GM19397 (cell line): Measurements from ENCODE around the gene SAMD4A.
A peak's percentile ranks its signal among the peaks of the same experiment; 100 is the strongest.

ENCODE experiments used
- ATAC-seq: cut with Tn5 transposase; IDR thresholded peaks from one replicate; pipeline ENCODE4 v1.9.1; 2021; ENCODE audit warnings: mild to moderate bottlenecking, moderate library complexity; ENCODE audit not compliant: unreplicated experiment

Gene SAMD4A

DNA sequence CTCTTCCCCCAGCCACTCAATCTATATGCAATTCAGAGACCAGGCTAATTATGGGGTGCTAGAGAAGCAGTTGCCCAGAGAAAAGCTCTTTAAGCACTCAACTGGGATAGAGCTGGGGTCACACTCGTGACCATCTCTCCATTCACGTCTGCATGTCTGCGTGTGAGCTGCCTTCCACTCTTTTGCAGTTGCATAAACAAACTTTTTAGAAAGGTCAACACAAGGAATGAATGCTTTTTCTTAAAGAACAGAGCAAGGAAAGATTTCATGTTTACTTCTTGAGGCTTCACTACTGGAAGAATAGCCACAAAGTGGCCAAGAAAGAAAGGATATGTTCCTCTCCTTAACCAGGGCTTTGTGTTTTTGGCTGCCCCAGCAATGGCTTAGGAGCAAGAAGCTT is 151.1 kb downstream of the SAMD4A start:
- ATAC-seq = no peak

DNA sequence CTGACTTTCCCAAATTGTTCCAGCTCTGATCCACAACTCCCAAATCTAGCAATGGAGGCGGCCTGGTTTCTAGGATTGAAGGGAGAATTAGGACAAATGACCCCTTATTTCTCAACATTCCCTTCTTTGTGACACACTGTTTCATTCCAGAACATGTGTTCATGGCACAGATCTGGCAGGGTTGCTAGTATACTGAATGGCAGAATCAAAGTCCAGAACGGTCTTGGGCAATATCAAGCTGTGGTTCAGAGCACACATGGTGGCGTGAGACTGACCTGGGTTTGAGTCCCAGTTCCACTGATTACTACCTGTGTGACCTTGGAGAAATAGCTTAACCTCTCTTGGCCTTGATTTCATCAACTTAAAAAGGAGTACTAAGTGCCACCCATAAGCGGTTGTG is 152.5 kb downstream of the SAMD4A start:
- ATAC-seq = no peak

DNA sequence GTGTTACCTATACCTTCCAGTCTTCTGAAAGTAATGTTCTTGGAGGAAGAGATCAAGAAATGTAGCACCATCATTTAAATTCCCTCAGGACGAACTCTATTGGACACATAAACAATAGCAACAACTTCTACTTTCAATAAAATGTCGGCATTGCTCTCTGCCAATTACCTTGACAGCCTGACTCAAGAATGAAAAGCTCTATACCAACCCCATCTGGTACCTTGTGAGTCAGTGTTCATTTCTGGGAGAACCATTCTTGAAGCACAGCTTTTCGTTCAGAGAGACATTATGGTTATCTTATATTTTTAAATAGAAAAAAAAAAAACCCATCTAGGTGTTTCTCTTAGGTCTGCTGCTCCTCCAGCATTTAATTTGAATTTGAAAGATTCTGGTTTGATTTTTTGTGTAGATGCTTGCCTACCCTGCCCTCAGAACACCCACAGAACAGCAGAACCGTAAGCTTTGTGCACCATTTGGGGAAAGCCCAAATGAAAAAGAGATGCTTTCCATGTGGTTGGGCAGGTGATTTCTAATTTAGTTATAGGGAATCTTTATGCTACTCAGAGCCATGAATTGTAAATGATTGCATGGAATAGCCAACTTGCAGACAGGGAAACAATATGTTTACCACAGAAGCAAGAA is 156.0 kb downstream of the SAMD4A start:
- no peak for ATAC-seq

DNA sequence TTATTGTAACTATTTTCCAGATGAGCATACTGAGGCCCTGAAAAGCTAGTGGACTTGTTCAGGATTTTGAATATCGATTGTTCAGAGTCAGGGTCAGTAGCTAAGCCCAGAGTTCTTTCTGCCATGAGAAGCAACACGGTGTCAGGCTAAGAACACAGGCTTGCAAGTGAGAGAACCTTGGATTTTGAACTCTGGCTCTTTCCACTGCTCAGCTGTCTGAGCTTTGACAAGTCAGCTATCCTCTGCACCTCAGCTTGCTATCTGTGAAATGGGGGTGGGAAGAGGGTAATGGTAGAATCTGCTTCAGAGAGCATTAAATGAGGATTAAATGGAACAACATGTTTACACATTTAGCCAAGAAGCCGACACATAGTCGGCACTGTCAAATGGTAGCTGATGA is 157.2 kb downstream of the SAMD4A start:
- ATAC-seq = no peak

DNA sequence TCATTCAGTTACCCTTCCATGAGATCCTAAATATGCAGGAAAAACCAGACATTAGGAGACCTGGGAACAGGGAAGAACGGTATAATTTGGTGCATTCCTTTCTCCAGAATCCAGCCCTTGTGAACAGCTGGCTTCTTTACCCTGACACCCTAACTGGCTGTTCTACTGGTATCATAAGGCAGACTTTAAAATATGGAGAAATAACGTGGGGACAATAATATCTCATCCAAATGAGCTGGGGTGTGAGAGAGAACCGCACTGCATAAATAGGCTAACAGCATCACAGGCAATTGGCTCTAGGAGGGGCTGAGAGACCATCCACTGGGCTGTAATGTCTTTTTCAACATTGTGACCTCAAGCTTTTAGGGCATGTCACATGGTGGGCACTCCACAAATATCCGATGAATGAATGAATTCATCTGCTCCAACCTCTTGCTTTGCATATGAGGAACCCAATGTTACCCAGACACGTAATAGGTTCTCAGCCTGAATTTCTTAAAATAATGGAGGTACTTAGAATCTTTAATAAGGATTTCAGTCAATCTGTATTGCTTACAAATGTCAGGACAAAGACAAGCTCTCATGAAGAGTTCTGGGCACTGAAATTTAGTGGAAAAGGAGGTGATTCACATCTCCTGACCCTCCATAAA is 157.9 kb downstream of the SAMD4A start:
- no peak for ATAC-seq

DNA sequence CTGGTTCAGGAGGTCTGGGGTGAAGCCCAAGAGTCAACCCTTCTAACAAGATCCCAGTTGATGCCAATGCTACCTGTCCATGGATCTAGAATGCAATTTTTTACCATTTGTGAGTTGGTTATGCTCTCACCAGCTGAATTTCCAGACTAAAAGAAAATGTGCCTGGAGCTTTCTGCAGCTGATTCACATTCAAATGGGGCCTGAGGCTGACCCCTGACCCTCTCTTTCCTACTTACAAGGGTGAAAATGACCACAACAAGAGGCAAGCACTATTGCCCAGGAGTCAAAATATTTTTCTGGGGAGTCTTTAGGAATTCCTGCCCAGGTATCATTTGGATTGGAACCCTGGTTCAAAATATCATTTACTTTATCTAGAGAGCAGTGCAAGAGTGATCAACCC is 159.1 kb downstream of the SAMD4A start:
- ATAC-seq = no peak

DNA sequence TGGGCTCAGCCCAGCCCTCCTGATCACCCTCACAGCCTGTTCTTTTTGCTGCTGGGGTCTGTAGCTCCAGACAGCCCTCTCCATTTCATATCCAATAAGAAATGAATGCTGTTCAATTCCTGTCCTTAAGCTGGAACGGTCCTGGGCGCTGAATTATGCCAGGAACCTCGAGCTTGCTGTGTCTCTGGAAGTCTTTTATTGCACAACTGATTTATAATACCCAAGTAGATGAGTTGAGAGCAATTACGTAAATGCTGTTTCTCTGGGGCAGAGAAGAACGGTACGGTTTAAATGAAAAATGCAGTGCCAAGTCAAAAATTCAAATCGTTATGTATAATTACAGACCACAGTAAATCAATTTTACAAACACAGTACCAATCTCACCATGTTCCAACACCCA is 161.0 kb downstream of the SAMD4A start:
- no peak for ATAC-seq

DNA sequence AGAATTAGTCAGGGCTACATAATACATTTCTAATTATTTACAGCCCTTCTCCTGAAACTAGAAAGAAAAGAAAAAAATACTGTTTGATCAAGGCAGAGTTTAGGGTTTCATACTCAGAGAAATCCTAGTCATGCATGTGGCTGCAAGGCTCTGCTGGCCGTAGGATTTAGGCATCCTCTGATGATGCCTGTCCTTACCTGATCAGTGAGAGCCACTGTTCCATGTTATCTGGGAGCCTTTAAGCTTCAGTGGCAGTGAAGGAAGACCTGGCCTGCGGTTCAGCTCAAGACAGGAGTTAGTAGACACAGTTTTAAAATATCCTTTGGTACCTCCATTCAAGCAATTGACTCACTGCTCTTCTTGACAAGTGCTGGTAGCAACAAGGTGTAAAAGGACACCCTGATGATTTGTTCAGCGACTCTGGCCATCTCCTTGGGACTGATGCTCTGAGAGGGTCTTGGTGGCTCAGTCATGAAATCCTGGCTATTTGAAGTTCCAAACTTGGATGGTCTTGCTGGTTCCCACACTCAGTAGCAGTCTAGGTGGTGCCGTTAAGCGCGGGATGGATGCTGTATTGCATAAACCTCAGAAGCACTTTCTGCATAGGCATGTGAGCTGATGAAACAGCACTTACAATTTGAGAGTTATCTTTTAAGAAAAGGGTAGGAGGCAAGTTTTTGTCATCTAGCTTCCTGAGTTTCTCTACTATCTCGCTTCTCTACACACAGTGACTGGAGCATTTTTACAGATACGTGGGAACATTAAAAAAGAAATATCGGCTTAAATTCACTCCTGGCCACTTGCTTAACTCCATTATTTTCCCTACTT is 162.0 kb downstream of the SAMD4A start:
- no peak for ATAC-seq

DNA sequence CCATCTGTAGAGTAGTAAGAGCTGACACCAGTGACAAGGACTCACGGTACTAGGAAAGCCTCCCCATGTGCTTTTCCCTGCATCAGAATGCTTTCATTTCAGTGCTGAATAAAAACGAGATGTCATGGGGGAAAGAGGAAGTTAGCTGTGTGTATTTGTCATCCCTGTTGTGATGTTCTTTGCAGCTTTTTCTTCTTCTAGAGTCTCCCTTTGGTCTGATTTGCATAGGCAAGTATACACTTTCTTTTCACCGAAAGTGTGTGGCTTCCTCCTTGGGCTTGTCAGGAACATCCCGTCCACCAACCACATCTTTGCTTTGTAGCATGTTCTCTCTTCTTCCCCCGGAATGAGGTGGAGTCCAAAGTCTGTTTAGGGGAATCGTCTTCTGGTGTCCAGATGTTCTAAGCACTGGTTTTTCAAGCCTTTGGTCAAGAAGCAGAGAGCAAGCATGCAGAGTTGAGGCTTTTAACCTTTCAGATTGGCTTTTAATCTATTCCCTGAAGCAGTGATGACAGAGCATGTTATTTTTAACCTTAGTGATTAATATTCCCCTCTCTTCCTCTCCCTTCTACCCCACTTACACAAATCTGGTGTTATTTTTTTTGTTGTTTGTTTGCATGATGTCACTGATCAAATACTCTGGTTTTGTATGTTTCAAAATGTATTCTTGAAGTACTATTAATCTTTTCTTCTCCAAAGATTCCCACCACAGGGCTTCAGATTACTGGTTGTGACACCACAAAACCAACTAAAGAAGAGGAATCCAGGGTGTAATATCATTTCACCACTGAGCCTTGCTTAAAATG is 163.4 kb downstream of the SAMD4A start:
- peak; percentile 95 for ATAC-seq

DNA sequence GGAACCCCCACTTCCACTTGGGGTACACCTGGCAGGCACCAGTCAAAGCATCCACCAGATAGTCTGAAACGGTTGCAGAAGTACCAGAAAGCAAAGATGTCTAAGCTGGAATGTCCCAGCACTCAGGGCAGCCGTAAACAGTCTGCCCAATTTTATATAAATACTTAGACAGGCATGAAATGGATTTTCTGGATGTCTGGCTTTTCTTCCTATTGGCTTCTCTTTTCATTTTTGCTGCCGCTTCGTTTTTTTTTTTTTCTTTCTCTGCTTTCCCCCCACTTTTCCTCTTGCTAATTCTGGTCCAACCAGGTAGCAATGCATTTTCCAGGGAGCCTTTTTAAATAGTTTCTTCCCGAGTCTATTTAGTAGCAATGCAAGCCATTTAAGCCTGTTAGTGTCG is 168.0 kb downstream of the SAMD4A start:
- no peak for ATAC-seq

DNA sequence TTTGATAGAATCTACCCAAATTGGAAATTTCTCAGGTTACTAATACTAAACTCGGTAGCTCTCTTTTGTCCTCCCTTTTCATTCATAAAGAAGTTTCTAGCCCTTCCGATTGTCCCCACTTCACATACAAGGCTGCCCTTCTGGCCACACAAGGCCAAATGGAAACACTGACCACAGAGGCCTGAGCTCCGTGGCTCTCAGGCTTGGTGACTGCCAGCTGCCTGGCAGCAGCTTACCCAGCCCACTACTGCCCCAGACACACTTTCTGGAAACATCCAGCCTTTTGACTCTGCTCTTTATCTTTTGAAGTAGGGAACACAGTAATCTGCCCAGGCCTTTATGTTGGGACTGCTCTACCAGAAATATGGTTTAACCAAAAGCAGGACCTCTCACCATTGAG is 168.5 kb downstream of the SAMD4A start:
- no peak for ATAC-seq

DNA sequence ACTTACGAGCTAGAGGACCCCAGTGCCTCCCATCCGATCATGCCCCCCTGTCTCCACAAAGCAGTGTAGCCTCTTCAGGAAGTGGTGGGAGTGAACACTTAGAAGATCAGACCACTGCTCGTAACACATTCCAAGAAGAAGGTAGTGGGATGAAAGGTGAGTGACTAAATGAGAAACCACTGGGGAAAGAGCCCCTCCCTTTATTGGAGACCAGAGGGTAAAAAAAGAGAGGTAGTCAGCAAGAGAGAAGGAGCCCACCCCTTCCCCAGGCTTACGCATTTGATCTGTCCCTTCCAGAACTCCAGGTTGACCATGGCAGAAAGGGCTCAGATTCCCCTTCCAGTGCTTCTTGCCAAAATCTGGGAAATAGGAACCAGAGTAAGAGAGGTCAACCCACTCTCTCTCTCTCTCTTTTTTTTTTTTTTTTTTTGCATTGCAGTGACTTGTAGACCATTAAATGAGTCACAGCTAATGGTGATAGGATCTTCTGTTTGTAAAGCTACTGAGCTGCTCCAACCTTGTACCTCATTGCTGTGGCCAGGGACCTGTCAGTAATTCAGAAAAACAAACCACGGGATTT is 170.3 kb downstream of the SAMD4A start:
- no peak for ATAC-seq

DNA sequence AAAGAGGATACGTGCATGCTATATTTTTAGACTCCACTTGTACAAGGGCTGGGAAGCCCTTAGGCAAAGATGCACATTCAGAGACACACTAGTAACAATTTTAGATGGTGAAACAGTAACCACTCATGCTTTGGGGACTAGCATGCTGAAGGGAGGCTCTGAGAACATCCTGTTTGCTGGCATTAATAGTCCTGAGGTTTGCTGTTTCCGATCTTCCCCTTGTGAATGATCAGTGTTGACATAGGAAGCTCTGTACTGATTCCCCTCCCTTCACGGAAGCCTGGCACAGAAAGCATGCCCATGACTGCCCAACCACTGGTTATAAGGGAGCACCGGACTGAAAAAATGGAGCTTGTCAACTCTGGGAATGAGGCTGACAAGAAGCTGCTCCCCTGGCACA is 171.1 kb downstream of the SAMD4A start:
- no peak for ATAC-seq

DNA sequence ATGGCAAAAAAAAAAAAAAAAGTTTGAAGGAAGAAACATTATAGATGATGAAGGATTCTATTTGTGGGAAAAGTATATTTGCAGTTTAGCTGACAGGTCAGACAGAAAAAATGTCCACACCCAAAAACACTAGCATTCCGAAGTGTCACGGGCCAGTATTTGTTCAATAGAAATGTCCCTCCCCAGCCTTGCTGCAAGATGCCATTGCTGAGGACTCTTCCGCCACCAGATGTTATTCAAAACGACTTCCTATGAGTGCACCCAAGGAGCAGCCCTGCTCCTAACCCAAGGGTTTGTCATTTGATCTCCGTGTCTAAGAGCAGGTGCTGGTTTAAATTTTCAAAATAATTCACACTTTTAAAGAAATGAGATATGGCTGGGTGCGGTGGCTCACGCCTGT is 172.6 kb downstream of the SAMD4A start:
- ATAC-seq = no peak

DNA sequence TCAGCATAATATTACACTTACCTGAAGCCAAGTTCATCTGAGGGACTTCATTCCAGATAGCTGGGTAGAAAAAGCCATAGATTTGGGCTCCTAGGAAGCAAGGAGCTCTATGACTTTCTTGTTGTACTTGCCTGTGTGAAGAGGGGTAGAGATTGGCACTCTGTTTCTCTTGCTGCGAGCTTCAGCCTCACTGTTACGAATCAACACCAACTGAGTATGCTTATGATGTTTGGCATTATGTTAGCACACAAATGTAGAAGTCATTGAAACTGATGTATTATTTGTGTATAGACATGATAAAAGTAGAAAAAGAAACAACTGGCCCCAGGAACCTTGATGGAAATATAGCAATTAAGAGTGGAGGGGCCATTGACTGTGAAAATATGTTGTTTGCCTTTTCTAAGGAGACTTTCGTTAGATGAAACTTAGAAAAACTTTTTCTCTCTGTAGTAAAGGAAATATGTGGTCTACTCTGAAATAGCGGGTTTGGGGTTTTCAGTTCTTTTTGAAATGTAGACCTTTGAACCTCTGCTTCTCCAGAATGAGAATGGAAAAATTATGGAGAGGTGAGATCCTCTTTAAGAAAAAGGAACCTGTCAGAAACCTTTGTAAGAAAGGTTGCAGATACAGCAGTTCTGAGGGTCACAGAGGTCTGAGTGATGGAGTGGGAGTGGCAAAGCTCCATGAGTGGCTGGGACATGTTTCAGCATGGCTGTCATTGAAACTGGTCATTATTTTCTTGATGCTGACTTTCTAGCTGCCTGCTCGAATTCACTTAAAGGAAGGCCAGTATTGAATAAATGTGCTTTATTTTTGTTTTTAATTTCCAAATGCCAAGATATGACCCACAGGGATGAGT is 175.8 kb downstream of the SAMD4A start:
- no peak for ATAC-seq

DNA sequence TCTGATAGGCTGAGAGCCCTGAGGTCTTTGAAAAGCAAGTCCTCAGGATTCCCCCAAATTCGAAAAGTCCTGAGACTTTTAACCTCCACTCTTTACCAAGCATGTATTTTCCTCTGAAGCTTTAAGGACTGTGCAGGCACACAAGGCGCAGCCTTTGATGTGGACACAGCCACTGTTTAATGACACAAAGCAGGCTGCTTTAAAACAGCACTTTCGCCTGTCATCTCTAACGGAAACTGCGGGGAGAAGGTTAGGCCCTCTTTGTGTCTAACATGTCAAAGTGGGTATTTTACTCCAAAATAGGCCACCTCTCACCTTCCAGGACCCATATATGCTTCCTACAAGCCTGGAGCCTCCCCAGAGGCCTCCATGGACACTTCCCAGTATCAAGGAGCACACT is 176.5 kb downstream of the SAMD4A start:
- ATAC-seq = no peak

DNA sequence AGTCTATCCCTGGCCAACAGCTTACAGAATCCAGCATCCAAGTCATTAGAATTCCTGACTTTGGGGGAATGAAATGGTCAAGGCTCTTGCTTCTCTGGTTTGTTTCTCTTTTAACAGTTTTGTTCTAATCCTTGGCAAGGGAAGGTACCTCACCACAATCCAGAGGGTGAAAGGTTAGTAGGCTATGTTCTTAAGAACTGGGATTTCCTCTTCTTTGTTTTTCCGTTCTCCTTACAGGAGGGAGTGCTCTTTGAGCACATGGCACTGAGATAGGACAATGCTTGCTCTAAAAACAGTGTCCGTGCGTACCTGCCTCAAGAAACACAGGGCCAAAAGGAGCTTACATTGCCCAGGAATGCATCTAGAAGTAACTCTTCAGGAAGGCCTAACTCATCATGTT is 179.1 kb downstream of the SAMD4A start:
- no peak for ATAC-seq

DNA sequence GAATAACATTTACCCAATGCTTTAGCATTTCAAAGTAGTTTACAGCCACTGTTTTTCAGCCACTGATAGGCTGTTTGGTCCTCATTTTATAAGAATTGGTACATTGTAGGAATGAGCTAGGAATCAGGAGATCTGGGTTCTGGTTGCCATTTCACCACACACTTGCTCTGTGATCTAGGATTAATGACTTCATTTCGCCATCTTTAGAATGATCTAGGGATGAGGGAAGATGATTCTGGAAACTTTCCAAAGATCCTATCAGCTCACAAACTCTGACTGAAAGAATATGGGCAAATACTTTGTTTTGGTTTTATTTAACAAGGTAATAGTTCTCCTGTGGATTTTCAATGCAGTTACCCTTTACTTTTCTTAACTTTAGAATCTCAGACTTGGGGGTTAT is 180.7 kb downstream of the SAMD4A start:
- no peak for ATAC-seq

DNA sequence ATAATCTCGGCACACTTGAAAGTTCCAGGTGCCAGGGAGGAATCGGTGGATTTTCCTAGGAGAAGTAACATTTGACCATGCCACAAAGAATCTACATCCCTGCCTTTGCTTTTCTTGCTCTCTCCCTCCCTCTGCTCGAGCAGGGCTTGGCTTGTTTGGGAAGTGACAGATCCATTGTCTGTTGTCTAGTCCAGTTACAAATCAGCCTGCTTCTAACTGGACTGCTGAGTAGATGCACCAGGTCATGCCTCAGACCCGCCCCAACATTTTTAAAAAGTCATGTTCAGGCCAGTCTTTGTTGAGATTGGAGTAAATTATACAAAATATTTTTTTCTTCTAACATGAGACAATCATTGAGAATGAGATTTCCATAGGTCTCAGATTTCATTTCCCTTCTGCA is 182.3 kb downstream of the SAMD4A start:
- no peak for ATAC-seq

DNA sequence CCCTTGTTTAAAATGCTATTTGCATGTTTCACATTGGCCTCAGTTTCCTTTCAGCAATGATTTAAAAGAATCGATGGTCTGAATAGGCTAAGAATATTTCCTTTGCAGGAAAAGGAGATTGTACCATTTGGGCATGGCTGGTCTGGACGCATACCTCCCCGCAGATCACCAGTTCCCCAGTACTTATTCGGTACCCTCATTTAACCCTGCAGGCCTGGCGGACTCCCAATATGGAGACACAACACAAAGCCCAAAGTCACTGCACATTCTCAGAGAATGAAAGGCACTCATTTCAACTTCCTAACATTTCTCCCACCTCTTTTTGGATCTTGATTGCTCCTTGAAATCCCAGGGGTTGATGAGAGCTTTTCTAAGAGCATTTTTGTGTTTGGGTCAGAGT is 182.8 kb downstream of the SAMD4A start:
- no peak for ATAC-seq
